Neural cell (in vitro differentiated cells): Measurements from ENCODE around the gene ACIN1. TPM values are rescaled to one million over a fixed set of nuclear protein-coding genes. Genes with fewer than 3 reads are reported as not detected.

ENCODE experiments used
- H2AFZ ChIP-seq: fragments of 200-600, 300-800 bp; sonication (generic), shearing (Covaris generic); 2 replicates; pipeline ENCODE4 v1.6.0; 2014; ENCODE audit warnings: low read depth, mild to moderate bottlenecking, antibody characterized with exemption, low read length, moderate library complexity
- H3F3A ChIP-seq: fragments of 200-600 bp; shearing (Covaris generic); 2 replicates; pipeline ENCODE4 v1.6.1; 2016; ENCODE audit warnings: mild to moderate bottlenecking, moderate library complexity, mixed read lengths, antibody characterized with exemption, low read length; ENCODE audit not compliant: insufficient read depth, poor library complexity, severe bottlenecking
- H3K27ac ChIP-seq: fragments of 200-600, 300-800 bp; sonication (generic), shearing (Covaris generic); 2 replicates; pipeline ENCODE4 v1.5.1; 2014; ENCODE audit warnings: mild to moderate bottlenecking, low read length, moderate library complexity
- H3K27me3 ChIP-seq: fragments of 300-800, 200-600 bp; sonication (generic), shearing (Covaris generic); 2 replicates; pipeline ENCODE4 v1.6.0; 2014; ENCODE audit warnings: mild to moderate bottlenecking, low read depth, low read length, moderate library complexity; ENCODE audit not compliant: insufficient read depth
- H3K36me3 ChIP-seq: fragments of 300-800, 200-600 bp; sonication (generic), shearing (Covaris generic); 2 replicates; pipeline ENCODE4 v1.5.1; 2014; ENCODE audit warnings: mild to moderate bottlenecking, antibody characterized with exemption, low read length, moderate library complexity; ENCODE audit not compliant: insufficient read depth
- H3K4me2 ChIP-seq: fragments of 300-800, 200-600 bp; sonication (generic), shearing (Covaris generic); 2 replicates; pipeline ENCODE4 v1.6.0; 2014; ENCODE audit warnings: mild to moderate bottlenecking, low read length
- H3K4me3 ChIP-seq: fragments of 300-800, 200-600 bp; sonication (generic), shearing (Covaris generic); 2 replicates; pipeline ENCODE4 v1.5.1; 2014; ENCODE audit warnings: mild to moderate bottlenecking, low read length, moderate library complexity
- H3K79me2 ChIP-seq: fragments of 200-600 bp; shearing (Covaris generic); replicated peaks from 2 replicates; pipeline ENCODE4 v1.6.0; 2014; ENCODE audit warnings: mild to moderate bottlenecking, low read length, moderate library complexity; ENCODE audit not compliant: insufficient read depth
- H3K9ac ChIP-seq: fragments of 300-800, 200-600 bp; sonication (generic), shearing (Covaris generic); 2 replicates; pipeline ENCODE4 v1.6.1; 2016; ENCODE audit warnings: mild to moderate bottlenecking, low read length, mixed read lengths
- H3K9me2 ChIP-seq: fragments of 200-600 bp; shearing (Covaris generic); 2 replicates; pipeline ENCODE4 v1.6.1; 2016; ENCODE audit warnings: mild to moderate bottlenecking, low read length, mixed read lengths; ENCODE audit not compliant: insufficient read depth
- H3K9me3 ChIP-seq: fragments of 200-600, 300-800 bp; sonication (generic), shearing (Covaris generic); 2 replicates; pipeline ENCODE4 v1.6.1; 2016; ENCODE audit warnings: mild to moderate bottlenecking, mixed run types, low read length, moderate library complexity, mixed read lengths
- H4K20me1 ChIP-seq: fragments of 200-600 bp; shearing (Covaris generic); 2 replicates; pipeline ENCODE4 v1.6.1; 2016; ENCODE audit warnings: mild to moderate bottlenecking, mixed run types; ENCODE audit not compliant: insufficient read depth
- EP300 ChIP-seq: fragments of 450-650 bp; conservative IDR thresholded peaks from 2 replicates; pipeline ENCODE4 v1.6.1; 2014; ENCODE audit warnings: antibody characterized with exemption, mild to moderate bottlenecking, moderate library complexity; ENCODE audit not compliant: poor library complexity, severe bottlenecking
- EZH2 ChIP-seq: fragments of 200-600, 300-800 bp; shearing (Covaris generic), sonication (generic); IDR thresholded peaks from 2 replicates; pipeline ENCODE4 v1.6.1; 2014; ENCODE audit warnings: antibody characterized with exemption, low read length, borderline replicate concordance, mild to moderate bottlenecking; ENCODE audit not compliant: insufficient read depth, poor library complexity, severe bottlenecking
- MXI1 ChIP-seq: fragments of 450-650 bp; conservative IDR thresholded peaks from 2 replicates; pipeline ENCODE4 v1.6.1; 2014; ENCODE audit warnings: antibody characterized with exemption, mild to moderate bottlenecking; ENCODE audit not compliant: poor library complexity, severe bottlenecking
- POLR2AphosphoS5 ChIP-seq: IDR thresholded peaks from 2 replicates; pipeline ENCODE4 v1.6.1; 2012
- RAD21 ChIP-seq: fragments of 450-650 bp; conservative IDR thresholded peaks from 2 replicates; pipeline ENCODE4 v1.6.1; 2014; ENCODE audit warnings: antibody characterized with exemption, mild to moderate bottlenecking, moderate library complexity
- REST ChIP-seq: IDR thresholded peaks from 2 replicates; pipeline ENCODE4 v1.6.1; 2012; ENCODE audit warnings: borderline replicate concordance
- SMC3 ChIP-seq: fragments of 450-650 bp; conservative IDR thresholded peaks from 2 replicates; pipeline ENCODE4 v1.6.1; 2014; ENCODE audit warnings: antibody characterized with exemption, mild to moderate bottlenecking, moderate library complexity; ENCODE audit not compliant: poor library complexity
- TAF1 ChIP-seq: IDR thresholded peaks from 2 replicates; pipeline ENCODE4 v1.6.1; 2012; ENCODE audit warnings: low read depth
- polyA plus RNA-seq: library from polyadenylated mRNA; depleted of rRNA; stranded (reverse); fragments of >200 nt; gene quantifications from 2 replicates; pipeline ENCODE4 v1.2.3, GENCODE V29; 2014
- TF ChIP-seq, protein P1 (sequence below): fragments of 450-650 bp; IDR thresholded peaks from 2 replicates; pipeline ENCODE4 v1.5.1; 2014; ENCODE audit warnings: antibody characterized with exemption, mild to moderate bottlenecking, moderate library complexity; ENCODE audit not compliant: poor library complexity, severe bottlenecking

The ACIN1 gene
- polyA plus RNA-seq, 1 donor from 2014 or later = 143 TPM

- no peak for TF ChIP-seq POLR2AphosphoS5
- TF ChIP-seq MXI1 = no peak
- TF ChIP-seq EP300 = no peak
- no peak for TF ChIP-seq SMC3
- TF ChIP-seq, protein P1, sequence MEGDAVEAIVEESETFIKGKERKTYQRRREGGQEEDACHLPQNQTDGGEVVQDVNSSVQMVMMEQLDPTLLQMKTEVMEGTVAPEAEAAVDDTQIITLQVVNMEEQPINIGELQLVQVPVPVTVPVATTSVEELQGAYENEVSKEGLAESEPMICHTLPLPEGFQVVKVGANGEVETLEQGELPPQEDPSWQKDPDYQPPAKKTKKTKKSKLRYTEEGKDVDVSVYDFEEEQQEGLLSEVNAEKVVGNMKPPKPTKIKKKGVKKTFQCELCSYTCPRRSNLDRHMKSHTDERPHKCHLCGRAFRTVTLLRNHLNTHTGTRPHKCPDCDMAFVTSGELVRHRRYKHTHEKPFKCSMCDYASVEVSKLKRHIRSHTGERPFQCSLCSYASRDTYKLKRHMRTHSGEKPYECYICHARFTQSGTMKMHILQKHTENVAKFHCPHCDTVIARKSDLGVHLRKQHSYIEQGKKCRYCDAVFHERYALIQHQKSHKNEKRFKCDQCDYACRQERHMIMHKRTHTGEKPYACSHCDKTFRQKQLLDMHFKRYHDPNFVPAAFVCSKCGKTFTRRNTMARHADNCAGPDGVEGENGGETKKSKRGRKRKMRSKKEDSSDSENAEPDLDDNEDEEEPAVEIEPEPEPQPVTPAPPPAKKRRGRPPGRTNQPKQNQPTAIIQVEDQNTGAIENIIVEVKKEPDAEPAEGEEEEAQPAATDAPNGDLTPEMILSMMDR = no peak
- TF ChIP-seq RAD21 = no peak
- TF ChIP-seq EZH2 = no peak
- TF ChIP-seq TAF1 = no peak
- no peak for TF ChIP-seq REST
- no peak overlapping the region for H2AFZ ChIP-seq
- no peak overlapping the region for H3K4me2 ChIP-seq
Measured at GRCh38 chr14:23123419-23123818, 28.5 kb upstream of the ACIN1 start.

DNA sequence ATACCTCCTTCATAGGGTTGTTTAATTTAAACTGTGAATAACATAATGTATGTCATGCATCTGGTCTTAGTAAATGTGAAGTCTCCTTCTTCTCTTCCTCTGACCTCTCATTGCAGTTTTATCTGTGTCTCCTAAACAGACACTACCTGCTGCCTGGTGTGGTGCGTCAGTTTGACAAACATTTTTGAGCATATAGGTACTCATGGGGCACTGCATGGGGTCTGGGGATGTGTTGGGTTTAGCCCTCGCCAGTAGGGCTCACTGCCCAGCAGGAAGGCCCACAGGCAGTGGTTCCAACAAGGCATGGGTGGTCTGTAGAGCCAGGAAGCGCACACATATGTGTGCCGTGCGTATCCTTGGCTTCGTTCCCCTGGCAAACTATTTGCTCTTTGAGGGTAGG, 27.1 kb upstream of the ACIN1 start:
- H3F3A ChIP-seq = no peaks in the 10 kb centered on the region
- H3K9me3 ChIP-seq = no peaks in the 10 kb centered on the region
- H3K9ac ChIP-seq = no peak overlapping the region
- H3K27ac ChIP-seq = no peak overlapping the region
- TF ChIP-seq TAF1 (no peak), SMC3 (no peak), POLR2AphosphoS5 (no peak), MXI1 (no peak), REST (no peak), RAD21 (no peak), EP300 (no peak)
- TF ChIP-seq, protein P1 = no peak
- H3K4me3 ChIP-seq = no peak overlapping the region
- no peaks in the 10 kb centered on the region for H3K27me3 ChIP-seq
- H2AFZ ChIP-seq = no peak overlapping the region
- no peaks in the 10 kb centered on the region for H3K36me3 ChIP-seq
- no peaks in the 10 kb centered on the region for H3K9me2 ChIP-seq
- H4K20me1 ChIP-seq = no peaks in the 10 kb centered on the region
- no peaks in the 10 kb centered on the region for H3K79me2 ChIP-seq
- no peak overlapping the region for H3K4me2 ChIP-seq

More at GRCh38 chr14:23123419-23123818, 28.5 kb upstream of the ACIN1 start:
- Histone ChIP-seq H3K27me3 (no peaks in the 10 kb centered on the region), H3K27ac (no peak overlapping the region), H3F3A (no peaks in the 10 kb centered on the region), H3K9me2 (no peaks in the 10 kb centered on the region), H3K9me3 (no peaks in the 10 kb centered on the region), H4K20me1 (no peaks in the 10 kb centered on the region), H3K9ac (no peak overlapping the region), H3K4me3 (no peak overlapping the region), H3K36me3 (no peaks in the 10 kb centered on the region), H3K79me2 (no peaks in the 10 kb centered on the region)
